ENCODE measurements around the gene PTPRN2. TPM values are rescaled to one million over a fixed set of nuclear protein-coding genes. Genes with fewer than 3 reads are reported as not detected.

PTPRN2 gene
- total and polyA plus RNA-seq, 2 donors from 2014 or later, result 4.8 to 6.2 TPM

DNA sequence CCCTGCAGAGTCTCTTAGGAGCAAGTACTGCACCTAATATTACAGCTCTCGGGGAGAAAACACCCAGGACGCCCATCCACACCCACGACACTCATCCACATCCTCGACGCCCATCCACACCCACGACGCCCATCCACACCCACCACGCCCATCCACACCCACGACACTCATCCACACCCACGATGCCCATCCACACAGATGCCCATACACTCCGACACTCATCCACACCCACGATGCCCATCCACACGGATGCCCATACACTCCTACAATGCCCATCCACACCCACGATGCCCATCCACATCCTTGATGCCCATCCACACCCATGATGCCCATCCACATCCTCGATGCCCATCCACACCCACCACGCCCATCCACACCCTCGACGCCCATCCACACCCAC, 503.1 kb downstream of the PTPRN2 start:
- intact Hi-C loops (cut with DNase I), result no loop called here
- TF ChIP-seq, protein P1, sequence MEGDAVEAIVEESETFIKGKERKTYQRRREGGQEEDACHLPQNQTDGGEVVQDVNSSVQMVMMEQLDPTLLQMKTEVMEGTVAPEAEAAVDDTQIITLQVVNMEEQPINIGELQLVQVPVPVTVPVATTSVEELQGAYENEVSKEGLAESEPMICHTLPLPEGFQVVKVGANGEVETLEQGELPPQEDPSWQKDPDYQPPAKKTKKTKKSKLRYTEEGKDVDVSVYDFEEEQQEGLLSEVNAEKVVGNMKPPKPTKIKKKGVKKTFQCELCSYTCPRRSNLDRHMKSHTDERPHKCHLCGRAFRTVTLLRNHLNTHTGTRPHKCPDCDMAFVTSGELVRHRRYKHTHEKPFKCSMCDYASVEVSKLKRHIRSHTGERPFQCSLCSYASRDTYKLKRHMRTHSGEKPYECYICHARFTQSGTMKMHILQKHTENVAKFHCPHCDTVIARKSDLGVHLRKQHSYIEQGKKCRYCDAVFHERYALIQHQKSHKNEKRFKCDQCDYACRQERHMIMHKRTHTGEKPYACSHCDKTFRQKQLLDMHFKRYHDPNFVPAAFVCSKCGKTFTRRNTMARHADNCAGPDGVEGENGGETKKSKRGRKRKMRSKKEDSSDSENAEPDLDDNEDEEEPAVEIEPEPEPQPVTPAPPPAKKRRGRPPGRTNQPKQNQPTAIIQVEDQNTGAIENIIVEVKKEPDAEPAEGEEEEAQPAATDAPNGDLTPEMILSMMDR (IDR thresholded peaks at IDR 0.05; ENCODE audit: borderline replicate concordance, extremely low read depth, insufficient read depth), result no peak
- H3K4me1 ChIP-seq (ENCODE audit: control insufficient read depth in 2 of 3, insufficient read depth in 2 of 3, low read depth in 1 of 3, low read length in 3 of 3), result no peaks in the 10 kb centered on the region
- no peak overlapping the region for H3K4me3 ChIP-seq (ENCODE audit: low read length in 3 of 3)
- no peaks in the 10 kb centered on the region for H3K36me3 ChIP-seq (ENCODE audit: control insufficient read depth in 2 of 3, insufficient read depth in 3 of 3, low read length in 3 of 3)
- no peak for FAIRE-seq
- no peaks in the 10 kb centered on the region for H3K27me3 ChIP-seq (ENCODE audit: control insufficient read depth, insufficient read depth, low read length)
- DNase-seq, result peak in 1 of 5 donors; percentile 31
- H3K27ac ChIP-seq (ENCODE audit: low read depth in 2 of 2, low read length in 2 of 2), result no peak overlapping the region
- H3K9me3 ChIP-seq (ENCODE audit: control insufficient read depth in 2 of 3, insufficient read depth in 1 of 3, low read length in 3 of 3), result peaks cover 0 to 5% (median 0%) of the 10 kb centered on the region in 3 donors
- H3K9ac ChIP-seq (ENCODE audit: low read length in 3 of 3), result no peak overlapping the region

DNA sequence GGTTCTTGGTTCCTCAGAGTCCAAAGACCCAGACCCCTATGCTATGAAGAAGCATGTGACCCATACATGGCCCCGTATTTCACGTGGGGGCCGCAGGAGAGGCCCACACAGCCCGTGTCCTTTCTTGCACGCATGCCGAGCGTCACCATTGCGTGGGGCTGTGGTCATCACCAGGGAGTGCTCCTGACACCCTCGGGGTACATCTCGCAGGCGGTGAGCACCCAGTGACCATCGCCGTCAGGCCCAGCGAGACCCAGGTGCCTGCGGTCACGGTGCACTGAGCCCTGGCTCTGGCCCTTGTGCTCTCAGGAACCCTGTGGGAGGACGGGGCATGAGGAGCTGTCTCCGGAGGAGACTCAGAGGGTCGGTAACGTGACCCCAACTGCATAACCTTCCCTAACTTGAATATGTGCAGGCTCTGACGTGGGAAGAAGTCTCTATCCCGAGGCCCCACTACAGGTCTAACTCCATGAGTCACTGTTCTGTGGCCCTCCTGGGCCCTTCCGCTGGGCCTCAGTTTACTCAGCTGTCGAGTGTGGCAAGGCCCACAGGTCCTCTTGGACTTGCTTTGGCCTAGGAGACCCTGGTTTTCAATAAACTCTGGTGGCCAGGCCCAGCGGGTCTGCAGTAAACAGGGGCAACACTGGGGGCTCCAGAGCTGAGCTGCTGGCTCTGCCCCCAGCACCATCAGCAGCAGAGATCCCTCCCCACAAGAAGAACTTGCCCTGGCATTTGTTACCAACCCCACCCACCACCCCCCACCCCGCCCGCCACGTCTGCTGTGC, 503.9 kb downstream of the PTPRN2 start:
- Histone ChIP-seq H3K27me3 (ENCODE audit: control insufficient read depth, insufficient read depth, low read length) (no peaks in the 10 kb centered on the region), H3K36me3 (ENCODE audit: control insufficient read depth in 2 of 3, insufficient read depth in 3 of 3, low read length in 3 of 3) (no peaks in the 10 kb centered on the region), H3K9me3 (ENCODE audit: control insufficient read depth in 2 of 3, insufficient read depth in 1 of 3, low read length in 3 of 3) (peaks cover 0 to 5% (median 0%) of the 10 kb centered on the region in 3 donors), H3K4me1 (ENCODE audit: control insufficient read depth in 2 of 3, insufficient read depth in 2 of 3, low read depth in 1 of 3, low read length in 3 of 3) (no peaks in the 10 kb centered on the region), H3K9ac (ENCODE audit: low read length in 3 of 3) (no peak overlapping the region), H3K27ac (ENCODE audit: low read depth in 2 of 2, low read length in 2 of 2) (no peak overlapping the region), H3K4me3 (ENCODE audit: low read length in 3 of 3) (no peak overlapping the region)
- DNase-seq (peak in 1 of 5 donors; percentile 46), FAIRE-seq (no peak)
- intact Hi-C loops (cut with DNase I), result no loop called here
- TF ChIP-seq, protein P1 (IDR thresholded peaks at IDR 0.05; ENCODE audit: borderline replicate concordance, extremely low read depth, insufficient read depth), result no peak

DNA sequence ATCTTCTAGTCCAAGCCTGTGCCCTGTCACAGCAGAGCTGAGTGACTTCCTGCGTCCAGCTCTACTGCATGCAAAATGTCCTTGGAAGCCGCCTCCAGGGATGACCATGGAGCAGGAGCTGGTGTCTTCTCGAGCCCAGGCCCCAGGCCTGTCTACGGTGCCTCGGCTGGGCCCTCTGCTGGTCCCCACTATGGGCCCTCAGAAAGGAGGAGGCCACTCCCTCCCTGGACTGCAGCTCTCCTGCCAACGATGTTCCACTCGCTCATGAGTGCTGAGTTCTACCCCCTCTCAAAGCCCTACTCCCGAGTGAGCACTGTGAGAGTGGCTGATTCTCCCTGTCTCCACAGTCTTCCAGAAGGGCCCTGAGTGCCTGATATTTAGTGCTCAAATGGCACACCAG, 504.9 kb downstream of the PTPRN2 start:
- peak in 1 of 5 donors; percentile 30 for DNase-seq
- TF ChIP-seq, protein P1 (IDR thresholded peaks at IDR 0.05; ENCODE audit: borderline replicate concordance, extremely low read depth, insufficient read depth), result no peak
- H3K4me1 ChIP-seq (ENCODE audit: control insufficient read depth in 2 of 3, insufficient read depth in 2 of 3, low read depth in 1 of 3, low read length in 3 of 3), result no peaks in the 10 kb centered on the region

More for the DNA sequence above, 504.9 kb downstream of the PTPRN2 start:
- Histone ChIP-seq H3K4me3 (ENCODE audit: low read length in 3 of 3) (no peak overlapping the region), H3K36me3 (ENCODE audit: control insufficient read depth in 2 of 3, insufficient read depth in 3 of 3, low read length in 3 of 3) (no peaks in the 10 kb centered on the region), H3K9ac (ENCODE audit: low read length in 3 of 3) (no peak overlapping the region), H3K27ac (ENCODE audit: low read depth in 2 of 2, low read length in 2 of 2) (no peak overlapping the region), H3K9me3 (ENCODE audit: control insufficient read depth in 2 of 3, insufficient read depth in 1 of 3, low read length in 3 of 3) (peaks cover 0 to 5% (median 0%) of the 10 kb centered on the region in 3 donors), H3K27me3 (ENCODE audit: control insufficient read depth, insufficient read depth, low read length) (no peaks in the 10 kb centered on the region)
- intact Hi-C loops (cut with DNase I), result no loop called here
- no peak for FAIRE-seq

Measured in kidney (tissue), 14 donors.